Liver (tissue), 9 donors: ENCODE results near the gene PDE9A. TPM values are rescaled to one million over a fixed set of nuclear protein-coding genes. Genes with fewer than 3 reads are reported as not detected.

Experiments used
- DNase-seq: peaks from one replicate; pipeline ENCODE4 v3.0.0-alpha.2; 2017; ENCODE audit warnings: low spot score
- H3K27ac ChIP-seq, 2 donors: one replicate each; pipeline ENCODE4 v1.7.0; 2013; ENCODE audit warnings: inconsistent platforms in 2 of 2, low read length in 2 of 2, control low read depth in 1 of 2, low read depth in 1 of 2, mild to moderate bottlenecking in 1 of 2
- H3K27me3 ChIP-seq, 4 donors: one replicate each; pipeline versions ENCODE4 v1.6.1 to v1.7.0; 2013; ENCODE audit warnings: low read length in 3 of 4, inconsistent platforms in 1 of 4, mild to moderate bottlenecking in 1 of 4, moderate library complexity in 1 of 4; ENCODE audit not compliant: control insufficient read depth in 4 of 4, insufficient read depth in 4 of 4
- H3K36me3 ChIP-seq, 4 donors: one replicate each; pipeline versions ENCODE4 v1.6.1 to v1.7.0; 2013; ENCODE audit warnings: low read length in 3 of 4, mild to moderate bottlenecking in 3 of 4, low read depth in 1 of 4, moderate library complexity in 1 of 4; ENCODE audit not compliant: control insufficient read depth in 4 of 4, insufficient read depth in 3 of 4
- H3K4me1 ChIP-seq, 4 donors: one replicate each; pipeline versions ENCODE4 v1.6.1 to v1.7.0; 2013; ENCODE audit warnings: low read length in 3 of 4, mild to moderate bottlenecking in 3 of 4, moderate library complexity in 1 of 4; ENCODE audit not compliant: control insufficient read depth in 4 of 4, insufficient read depth in 4 of 4
- H3K4me3 ChIP-seq, 3 donors: one replicate each; pipeline versions ENCODE4 v1.6.1 to v1.7.0; 2013; ENCODE audit warnings: low read length in 3 of 3, control low read depth in 1 of 3, low read depth in 1 of 3, mild to moderate bottlenecking in 1 of 3
- H3K9ac ChIP-seq, 2 donors: one replicate each; pipeline ENCODE4 v1.7.0; 2013; ENCODE audit warnings: low read length in 2 of 2, mild to moderate bottlenecking in 2 of 2, moderate library complexity in 2 of 2, control low read depth in 1 of 2, low read depth in 1 of 2
- H3K9me3 ChIP-seq, 4 donors: one replicate each; pipeline versions ENCODE4 v1.6.1 to v1.7.0; 2013; ENCODE audit warnings: low read length in 3 of 4; ENCODE audit not compliant: control insufficient read depth in 4 of 4
- EGR1 ChIP-seq, 2 donors: IDR thresholded peaks; 2 replicates each; pipeline ENCODE4 v1.6.1; 2016 to 2018; ENCODE audit warnings: antibody characterized with exemption in 2 of 2, low read depth in 2 of 2
- FOXA1 ChIP-seq: IDR thresholded peaks from 2 replicates; pipeline ENCODE4 v1.6.1; 2016; ENCODE audit warnings: antibody characterized with exemption
- FOXA2 ChIP-seq: IDR thresholded peaks from 2 replicates; pipeline ENCODE4 v1.6.1; 2016; ENCODE audit warnings: antibody characterized with exemption
- GABPA ChIP-seq, 2 donors: IDR thresholded peaks in 1 of 2; conservative IDR thresholded peaks in 1 of 2; 2 replicates each; pipeline ENCODE4 v1.6.1; 2016; ENCODE audit warnings: antibody characterized with exemption in 2 of 2, mild to moderate bottlenecking in 1 of 2, moderate library complexity in 1 of 2
- HNF4A ChIP-seq, 2 donors: conservative IDR thresholded peaks; 2 replicates each; pipeline ENCODE4 v1.6.1; 2016; ENCODE audit warnings: antibody characterized with exemption in 2 of 2, mild to moderate bottlenecking in 2 of 2
- MAX ChIP-seq: IDR thresholded peaks from 2 replicates; pipeline ENCODE4 v1.6.1; 2016; ENCODE audit warnings: antibody characterized with exemption
- NR2F2 ChIP-seq: IDR thresholded peaks from 2 replicates; pipeline ENCODE4 v1.6.1; 2016; ENCODE audit warnings: antibody characterized with exemption
- RAD21 ChIP-seq, 2 donors: IDR thresholded peaks; 2 replicates each; pipeline ENCODE4 v1.6.1; 2016; ENCODE audit warnings: antibody characterized with exemption in 2 of 2, mild to moderate bottlenecking in 2 of 2
- REST ChIP-seq: IDR thresholded peaks from 2 replicates; pipeline ENCODE4 v1.6.1; 2016; ENCODE audit warnings: antibody characterized with exemption, mild to moderate bottlenecking
- RXRA ChIP-seq, 2 donors: IDR thresholded peaks; 2 replicates each; pipeline ENCODE4 v1.6.1; 2017 to 2018; ENCODE audit warnings: antibody characterized with exemption in 2 of 2, mild to moderate bottlenecking in 1 of 2
- TAF1 ChIP-seq: conservative IDR thresholded peaks from 2 replicates; pipeline ENCODE4 v1.6.1; 2016; ENCODE audit warnings: antibody characterized with exemption, mild to moderate bottlenecking
- YY1 ChIP-seq: IDR thresholded peaks from 2 replicates; pipeline ENCODE4 v1.6.1; 2016; ENCODE audit warnings: antibody characterized with exemption, mild to moderate bottlenecking
- ZBTB33 ChIP-seq: IDR thresholded peaks from 2 replicates; pipeline ENCODE4 v1.6.1; 2016; ENCODE audit warnings: antibody characterized with exemption
- WGBS: extraction: QIAGEN DNeasy Blood & Tissue Kit; methylation state at CpG from one replicate; pipeline ENCODE4 v1.1.7; 2013; 5-methylcytosine and 5-hydroxymethylcytosine counted together
- polyA plus RNA-seq, 2 donors: library from polyadenylated mRNA; stranded (reverse) in 1 of 2; unstranded in 1 of 2; fragments of 200-250 nt in 1 of 2; fragments of >200 nt in 1 of 2; fragmentation: Nextera tagmentation in 1 of 2; extraction: Ambion mirVana in 1 of 2; gene quantifications; one replicate each; pipeline versions ENCODE4 v1.2.1 to v1.2.3, GENCODE V29; 2013 to 2015
- total RNA-seq, 2 donors: library from RNA; depleted of rRNA; stranded (reverse); fragments of >200 nt; gene quantifications; one replicate each; pipeline ENCODE4 v1.2.3, GENCODE V29; 2014
- TF ChIP-seq, protein P1 (sequence below): fragments of 150-350 bp; IDR thresholded peaks from 2 replicates; pipeline ENCODE4 v1.5.1; 2017; ENCODE audit warnings: improper control_type of control experiment, low read depth, low read length; ENCODE audit not compliant: missing input control
- TF ChIP-seq, protein P2 (sequence below): IDR thresholded peaks from 2 replicates; pipeline ENCODE4 v1.6.1; 2016; ENCODE audit warnings: antibody characterized with exemption
- donor health status: healthy.
- donor health status: healthy.
- donor health status: healthy.
- donor health status: healthy.
- donor health status: healthy.

Gene PDE9A
- total and polyA plus RNA-seq, 4 donors = 1.5 to 4.2 (median 2.7) TPM

DNA sequence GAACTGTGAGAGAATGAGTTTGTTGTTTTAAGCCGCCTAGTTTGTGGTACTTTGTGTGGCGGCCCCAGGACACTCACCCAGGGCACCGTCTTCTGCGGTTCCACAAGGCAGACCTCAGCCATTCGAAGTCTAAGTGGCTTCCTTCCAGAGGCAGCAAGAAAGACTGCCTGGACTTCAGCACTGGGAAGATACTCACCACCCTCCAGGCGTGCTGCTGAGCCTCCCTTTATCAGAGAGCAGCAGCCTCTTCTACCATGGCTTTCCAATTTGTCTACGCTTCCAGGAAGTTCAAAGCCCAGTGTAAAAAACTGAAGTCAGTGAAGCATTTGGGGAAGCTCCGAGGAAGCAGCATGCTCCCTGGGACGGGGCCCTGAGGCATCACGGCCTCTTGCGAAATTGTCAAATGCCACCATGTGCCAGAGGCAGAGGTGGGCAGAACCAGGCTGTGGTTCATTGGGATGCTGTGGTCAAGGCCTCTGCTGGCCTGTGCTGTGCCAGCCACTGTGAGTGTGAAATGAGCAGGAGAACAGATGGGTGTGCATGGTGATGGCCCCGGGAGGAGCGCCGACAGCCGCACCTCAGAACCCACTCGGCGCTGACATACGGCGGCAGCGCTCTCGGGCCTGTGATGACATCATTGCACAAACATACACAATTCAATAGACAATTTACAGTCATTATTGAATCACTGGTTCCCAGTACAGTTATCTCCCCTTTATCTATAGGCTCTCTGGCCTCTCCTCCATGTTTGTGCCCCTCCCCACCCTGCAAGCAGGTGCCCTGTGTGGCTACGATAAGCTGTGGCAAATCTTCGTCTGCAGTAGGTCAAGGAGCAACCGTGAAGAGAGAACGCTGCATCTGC, 110.4 kb downstream of the PDE9A start:
- no peak overlapping the region for H3K27ac ChIP-seq
- no peak overlapping the region for H3K4me3 ChIP-seq
- WGBS = 94% methylated on average over 25 of the region's 25 CpGs
- no peaks in the 10 kb centered on the region for H3K27me3 ChIP-seq
- DNase-seq = no peak
- TF ChIP-seq FOXA2 (no peak), ZBTB33 (no peak), HNF4A (conservative IDR thresholded peaks at IDR 0.05) (no peak), NR2F2 (no peak), YY1 (no peak), FOXA1 (no peak), EGR1 (IDR thresholded peaks at IDR 0.05; ENCODE audit: low read depth in 2 of 2) (no peak), RXRA (IDR thresholded peaks at IDR 0.05) (no peak), MAX (no peak), TAF1 (no peak), GABPA (IDR thresholded peaks at IDR 0.05 in 1 of 2, conservative IDR thresholded peaks at IDR 0.05 in 1 of 2) (no peak), RAD21 (IDR thresholded peaks at IDR 0.05) (no peak), REST (no peak)
- TF ChIP-seq, protein P1, sequence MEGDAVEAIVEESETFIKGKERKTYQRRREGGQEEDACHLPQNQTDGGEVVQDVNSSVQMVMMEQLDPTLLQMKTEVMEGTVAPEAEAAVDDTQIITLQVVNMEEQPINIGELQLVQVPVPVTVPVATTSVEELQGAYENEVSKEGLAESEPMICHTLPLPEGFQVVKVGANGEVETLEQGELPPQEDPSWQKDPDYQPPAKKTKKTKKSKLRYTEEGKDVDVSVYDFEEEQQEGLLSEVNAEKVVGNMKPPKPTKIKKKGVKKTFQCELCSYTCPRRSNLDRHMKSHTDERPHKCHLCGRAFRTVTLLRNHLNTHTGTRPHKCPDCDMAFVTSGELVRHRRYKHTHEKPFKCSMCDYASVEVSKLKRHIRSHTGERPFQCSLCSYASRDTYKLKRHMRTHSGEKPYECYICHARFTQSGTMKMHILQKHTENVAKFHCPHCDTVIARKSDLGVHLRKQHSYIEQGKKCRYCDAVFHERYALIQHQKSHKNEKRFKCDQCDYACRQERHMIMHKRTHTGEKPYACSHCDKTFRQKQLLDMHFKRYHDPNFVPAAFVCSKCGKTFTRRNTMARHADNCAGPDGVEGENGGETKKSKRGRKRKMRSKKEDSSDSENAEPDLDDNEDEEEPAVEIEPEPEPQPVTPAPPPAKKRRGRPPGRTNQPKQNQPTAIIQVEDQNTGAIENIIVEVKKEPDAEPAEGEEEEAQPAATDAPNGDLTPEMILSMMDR = no peak
- TF ChIP-seq, protein P2, sequence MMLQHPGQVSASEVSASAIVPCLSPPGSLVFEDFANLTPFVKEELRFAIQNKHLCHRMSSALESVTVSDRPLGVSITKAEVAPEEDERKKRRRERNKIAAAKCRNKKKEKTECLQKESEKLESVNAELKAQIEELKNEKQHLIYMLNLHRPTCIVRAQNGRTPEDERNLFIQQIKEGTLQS = no peak
- peaks cover 0 to 9% (median 3%) of the 10 kb centered on the region in 4 donors for H3K4me1 ChIP-seq
- H3K36me3 ChIP-seq = peaks cover 0 to 2% (median 0%) of the 10 kb centered on the region in 4 donors
- H3K9ac ChIP-seq = no peak overlapping the region
- no peaks in the 10 kb centered on the region for H3K9me3 ChIP-seq
